Prostate gland (tissue), 2 donors: ENCODE results near the gene MYCBPAP.

Experiments
- POLR2A ChIP-seq: fragments of 450-650 bp; IDR thresholded peaks from one replicate; pipeline ENCODE4 v1.6.1; 2016; ENCODE audit warnings: antibody characterized with exemption, mild to moderate bottlenecking
- POLR2AphosphoS5 ChIP-seq: sonication (generic); formaldehyde crosslinking; IDR thresholded peaks from one replicate; pipeline ENCODE4 v1.6.1; 2017; ENCODE audit warnings: antibody characterized with exemption
- TF ChIP-seq, protein P1 (sequence below), 4 experiments: fragments of 200-600 bp in 2 of 4; fragments of 450-650 bp in 2 of 4; sonication (generic) in 2 of 4; IDR thresholded peaks; 1 replicate in 3 of 4; 2 replicates in 1 of 4; pipeline ENCODE4 v1.5.1; 2016 to 2019; ENCODE audit warnings: antibody characterized with exemption in 4 of 4, mild to moderate bottlenecking in 2 of 4, moderate library complexity in 2 of 4

DNA sequence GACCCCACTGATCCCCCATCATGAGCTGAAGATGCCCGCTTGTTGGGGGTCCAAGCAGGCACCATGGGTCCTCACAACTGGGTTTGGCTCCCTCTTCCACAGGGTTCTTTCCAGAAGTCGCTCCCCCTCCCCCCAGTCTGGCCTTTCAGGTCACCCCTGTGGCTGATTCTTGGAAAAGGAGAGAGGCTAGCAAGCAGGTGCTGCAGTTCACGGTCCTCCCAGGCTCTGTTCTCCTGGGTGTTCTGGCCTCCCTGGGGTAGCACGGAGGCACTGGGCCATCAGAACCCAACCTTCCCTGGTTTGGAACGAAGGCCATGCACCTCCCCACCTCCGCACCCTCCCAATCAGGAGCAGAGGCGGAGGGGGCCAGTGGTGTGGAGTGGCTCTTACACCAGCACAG lies 71.2 kb downstream of the MYCBPAP start:
- TF ChIP-seq POLR2AphosphoS5 (no peak), POLR2A (no peak)
- TF ChIP-seq, protein P1, sequence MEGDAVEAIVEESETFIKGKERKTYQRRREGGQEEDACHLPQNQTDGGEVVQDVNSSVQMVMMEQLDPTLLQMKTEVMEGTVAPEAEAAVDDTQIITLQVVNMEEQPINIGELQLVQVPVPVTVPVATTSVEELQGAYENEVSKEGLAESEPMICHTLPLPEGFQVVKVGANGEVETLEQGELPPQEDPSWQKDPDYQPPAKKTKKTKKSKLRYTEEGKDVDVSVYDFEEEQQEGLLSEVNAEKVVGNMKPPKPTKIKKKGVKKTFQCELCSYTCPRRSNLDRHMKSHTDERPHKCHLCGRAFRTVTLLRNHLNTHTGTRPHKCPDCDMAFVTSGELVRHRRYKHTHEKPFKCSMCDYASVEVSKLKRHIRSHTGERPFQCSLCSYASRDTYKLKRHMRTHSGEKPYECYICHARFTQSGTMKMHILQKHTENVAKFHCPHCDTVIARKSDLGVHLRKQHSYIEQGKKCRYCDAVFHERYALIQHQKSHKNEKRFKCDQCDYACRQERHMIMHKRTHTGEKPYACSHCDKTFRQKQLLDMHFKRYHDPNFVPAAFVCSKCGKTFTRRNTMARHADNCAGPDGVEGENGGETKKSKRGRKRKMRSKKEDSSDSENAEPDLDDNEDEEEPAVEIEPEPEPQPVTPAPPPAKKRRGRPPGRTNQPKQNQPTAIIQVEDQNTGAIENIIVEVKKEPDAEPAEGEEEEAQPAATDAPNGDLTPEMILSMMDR (IDR thresholded peaks at IDR 0.05) = no peak
